ENCODE results near the gene DAB1.

DNA sequence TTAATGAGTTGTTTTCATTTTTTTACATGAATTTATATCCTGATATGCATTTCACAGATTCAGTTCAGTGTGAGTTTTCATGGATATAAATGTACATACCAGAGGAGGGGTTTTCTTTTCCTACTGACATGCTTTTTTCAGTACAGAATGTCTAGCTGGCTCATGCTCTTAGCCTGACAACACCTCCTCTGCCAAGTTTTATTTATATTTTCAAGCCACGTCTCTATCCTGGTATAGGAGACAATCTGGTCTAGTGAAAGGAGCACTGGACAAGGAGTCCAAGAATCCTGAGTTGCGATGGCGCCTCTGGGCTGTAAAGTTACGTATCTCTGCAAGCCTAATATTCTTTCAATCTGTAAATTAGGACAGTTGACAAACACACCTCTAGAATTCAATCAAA, 4.9 kb downstream of the DAB1 start:
- TF ChIP-seq, protein P1, sequence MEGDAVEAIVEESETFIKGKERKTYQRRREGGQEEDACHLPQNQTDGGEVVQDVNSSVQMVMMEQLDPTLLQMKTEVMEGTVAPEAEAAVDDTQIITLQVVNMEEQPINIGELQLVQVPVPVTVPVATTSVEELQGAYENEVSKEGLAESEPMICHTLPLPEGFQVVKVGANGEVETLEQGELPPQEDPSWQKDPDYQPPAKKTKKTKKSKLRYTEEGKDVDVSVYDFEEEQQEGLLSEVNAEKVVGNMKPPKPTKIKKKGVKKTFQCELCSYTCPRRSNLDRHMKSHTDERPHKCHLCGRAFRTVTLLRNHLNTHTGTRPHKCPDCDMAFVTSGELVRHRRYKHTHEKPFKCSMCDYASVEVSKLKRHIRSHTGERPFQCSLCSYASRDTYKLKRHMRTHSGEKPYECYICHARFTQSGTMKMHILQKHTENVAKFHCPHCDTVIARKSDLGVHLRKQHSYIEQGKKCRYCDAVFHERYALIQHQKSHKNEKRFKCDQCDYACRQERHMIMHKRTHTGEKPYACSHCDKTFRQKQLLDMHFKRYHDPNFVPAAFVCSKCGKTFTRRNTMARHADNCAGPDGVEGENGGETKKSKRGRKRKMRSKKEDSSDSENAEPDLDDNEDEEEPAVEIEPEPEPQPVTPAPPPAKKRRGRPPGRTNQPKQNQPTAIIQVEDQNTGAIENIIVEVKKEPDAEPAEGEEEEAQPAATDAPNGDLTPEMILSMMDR (IDR thresholded peaks at IDR 0.05; ENCODE audit: insufficient read depth, low read length, poor library complexity, severe bottlenecking): no peak
- TF ChIP-seq EZH2phosphoT487 (conservative IDR thresholded peaks at IDR 0.05; ENCODE audit: low read length): no peak
